ENCODE data around the gene CEND1. TPM values are rescaled to one million over a fixed set of nuclear protein-coding genes. Genes with fewer than 3 reads are reported as not detected.

CEND1 gene
- total and polyA plus RNA-seq, 2 donors from 2014 or later: 0.16 to 3.6 TPM

DNA sequence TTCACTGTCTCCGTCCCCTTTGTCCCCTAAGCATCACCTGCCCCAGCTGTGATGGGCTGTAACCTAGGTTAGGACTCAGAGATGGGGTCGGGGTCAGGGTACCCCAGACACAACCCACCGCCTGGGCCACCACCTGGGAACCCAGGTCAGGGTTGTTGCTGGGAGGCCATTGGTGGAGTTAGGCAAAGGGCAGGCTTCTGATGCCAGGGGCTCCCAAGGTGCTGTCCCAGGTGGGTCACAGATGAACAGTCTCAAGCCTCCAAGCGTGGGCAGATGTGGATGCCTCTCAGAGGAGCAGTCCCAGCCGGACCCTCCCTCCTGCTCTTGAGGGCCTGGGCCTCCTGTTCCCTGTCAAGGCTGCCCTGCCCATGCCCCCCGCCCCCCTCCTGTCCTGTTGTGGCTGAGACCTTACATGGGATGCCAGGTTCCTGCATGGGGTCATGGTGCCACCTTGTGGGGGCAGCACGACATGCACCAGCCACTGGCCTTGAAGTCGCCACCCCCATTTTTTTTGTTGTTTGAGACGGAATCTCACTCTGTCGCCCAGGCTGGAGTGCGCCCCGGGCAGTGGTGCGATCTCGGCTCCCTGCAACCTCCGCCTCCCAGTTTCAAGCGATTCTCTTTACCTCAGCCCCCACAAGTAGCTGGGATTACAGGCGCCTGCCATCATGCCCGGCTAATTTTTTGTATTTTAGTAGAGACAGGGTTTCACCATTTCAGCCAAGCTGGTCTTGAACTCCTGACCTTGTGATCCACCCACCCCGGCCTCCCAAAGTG is 24.7 kb downstream of the CEND1 start:
- peaks cover 0 to 29% (median 14%) of the 10 kb centered on the region in 3 donors for H3K36me3 ChIP-seq (ENCODE audit: control insufficient read depth in 2 of 3, insufficient read depth in 3 of 3, low read length in 3 of 3)
- intact Hi-C loops (cut with DNase I): no loop called here
- no peaks in the 10 kb centered on the region for H3K9me3 ChIP-seq (ENCODE audit: control insufficient read depth in 2 of 3, insufficient read depth in 1 of 3, low read length in 3 of 3)
- no peak overlapping the region for H3K27ac ChIP-seq (ENCODE audit: low read depth in 2 of 2, low read length in 2 of 2)
- TF ChIP-seq, protein P1, sequence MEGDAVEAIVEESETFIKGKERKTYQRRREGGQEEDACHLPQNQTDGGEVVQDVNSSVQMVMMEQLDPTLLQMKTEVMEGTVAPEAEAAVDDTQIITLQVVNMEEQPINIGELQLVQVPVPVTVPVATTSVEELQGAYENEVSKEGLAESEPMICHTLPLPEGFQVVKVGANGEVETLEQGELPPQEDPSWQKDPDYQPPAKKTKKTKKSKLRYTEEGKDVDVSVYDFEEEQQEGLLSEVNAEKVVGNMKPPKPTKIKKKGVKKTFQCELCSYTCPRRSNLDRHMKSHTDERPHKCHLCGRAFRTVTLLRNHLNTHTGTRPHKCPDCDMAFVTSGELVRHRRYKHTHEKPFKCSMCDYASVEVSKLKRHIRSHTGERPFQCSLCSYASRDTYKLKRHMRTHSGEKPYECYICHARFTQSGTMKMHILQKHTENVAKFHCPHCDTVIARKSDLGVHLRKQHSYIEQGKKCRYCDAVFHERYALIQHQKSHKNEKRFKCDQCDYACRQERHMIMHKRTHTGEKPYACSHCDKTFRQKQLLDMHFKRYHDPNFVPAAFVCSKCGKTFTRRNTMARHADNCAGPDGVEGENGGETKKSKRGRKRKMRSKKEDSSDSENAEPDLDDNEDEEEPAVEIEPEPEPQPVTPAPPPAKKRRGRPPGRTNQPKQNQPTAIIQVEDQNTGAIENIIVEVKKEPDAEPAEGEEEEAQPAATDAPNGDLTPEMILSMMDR (IDR thresholded peaks at IDR 0.05; ENCODE audit: borderline replicate concordance, extremely low read depth, insufficient read depth): peak; percentile 73
- H3K4me3 ChIP-seq (ENCODE audit: low read length in 3 of 3): no peak overlapping the region
- H3K9ac ChIP-seq (ENCODE audit: low read length in 3 of 3): no peak overlapping the region
- FAIRE-seq (no peak), DNase-seq (peak; percentile 59 to 85 (median 74))
- no peaks in the 10 kb centered on the region for H3K27me3 ChIP-seq (ENCODE audit: control insufficient read depth, insufficient read depth, low read length)
- H3K4me1 ChIP-seq (ENCODE audit: control insufficient read depth in 2 of 3, insufficient read depth in 2 of 3, low read depth in 1 of 3, low read length in 3 of 3): peaks cover 0 to 2% (median 0%) of the 10 kb centered on the region in 3 donors

DNA sequence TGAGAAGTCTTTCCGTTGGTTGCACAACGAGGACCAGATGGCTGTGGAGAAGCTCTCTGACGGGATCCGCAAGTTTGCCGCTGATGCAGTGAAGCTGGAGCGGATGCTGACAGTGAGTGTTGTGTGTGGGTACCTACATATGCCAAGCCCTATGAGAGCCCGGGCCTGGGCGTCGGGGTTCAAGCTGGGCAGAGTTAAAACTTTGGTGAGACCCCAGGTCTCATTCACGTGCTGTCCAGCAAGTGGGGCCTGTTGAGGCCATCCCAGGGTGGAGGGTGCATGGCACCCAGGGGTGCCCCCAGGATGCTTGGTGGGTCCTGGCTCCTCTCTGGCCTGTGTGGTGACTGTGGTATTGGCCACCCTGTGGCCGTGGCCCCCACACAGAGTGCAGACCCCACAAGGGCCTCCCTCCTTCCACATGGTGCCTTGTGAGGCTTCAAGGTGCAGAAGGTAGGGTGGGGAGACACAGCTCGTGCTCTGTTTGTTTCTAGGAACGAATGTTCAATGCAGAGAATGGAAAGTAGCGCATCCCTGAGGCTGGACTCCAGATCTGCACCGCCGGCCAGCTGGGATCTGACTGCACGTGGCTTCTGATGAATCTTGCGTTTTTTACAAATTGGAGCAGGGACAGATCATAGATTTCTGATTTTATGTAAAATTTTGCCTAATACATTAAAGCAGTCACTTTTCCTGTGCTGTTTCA is 25.4 kb downstream of the CEND1 start:
- FAIRE-seq (no peak), DNase-seq (peak in 1 of 5 donors; percentile 68)
- Histone ChIP-seq H3K36me3 (ENCODE audit: control insufficient read depth in 2 of 3, insufficient read depth in 3 of 3, low read length in 3 of 3) (peaks cover 0 to 36% (median 18%) of the 10 kb centered on the region in 3 donors), H3K9me3 (ENCODE audit: control insufficient read depth in 2 of 3, insufficient read depth in 1 of 3, low read length in 3 of 3) (no peaks in the 10 kb centered on the region), H3K9ac (ENCODE audit: low read length in 3 of 3) (no peak overlapping the region), H3K27ac (ENCODE audit: low read depth in 2 of 2, low read length in 2 of 2) (no peak overlapping the region), H3K27me3 (ENCODE audit: control insufficient read depth, insufficient read depth, low read length) (no peaks in the 10 kb centered on the region), H3K4me3 (ENCODE audit: low read length in 3 of 3) (no peak overlapping the region), H3K4me1 (ENCODE audit: control insufficient read depth in 2 of 3, insufficient read depth in 2 of 3, low read depth in 1 of 3, low read length in 3 of 3) (peaks cover 0 to 2% (median 0%) of the 10 kb centered on the region in 3 donors)
- intact Hi-C loops (cut with DNase I): no loop called here
- TF ChIP-seq, protein P1 (IDR thresholded peaks at IDR 0.05; ENCODE audit: borderline replicate concordance, extremely low read depth, insufficient read depth): no peak

DNA sequence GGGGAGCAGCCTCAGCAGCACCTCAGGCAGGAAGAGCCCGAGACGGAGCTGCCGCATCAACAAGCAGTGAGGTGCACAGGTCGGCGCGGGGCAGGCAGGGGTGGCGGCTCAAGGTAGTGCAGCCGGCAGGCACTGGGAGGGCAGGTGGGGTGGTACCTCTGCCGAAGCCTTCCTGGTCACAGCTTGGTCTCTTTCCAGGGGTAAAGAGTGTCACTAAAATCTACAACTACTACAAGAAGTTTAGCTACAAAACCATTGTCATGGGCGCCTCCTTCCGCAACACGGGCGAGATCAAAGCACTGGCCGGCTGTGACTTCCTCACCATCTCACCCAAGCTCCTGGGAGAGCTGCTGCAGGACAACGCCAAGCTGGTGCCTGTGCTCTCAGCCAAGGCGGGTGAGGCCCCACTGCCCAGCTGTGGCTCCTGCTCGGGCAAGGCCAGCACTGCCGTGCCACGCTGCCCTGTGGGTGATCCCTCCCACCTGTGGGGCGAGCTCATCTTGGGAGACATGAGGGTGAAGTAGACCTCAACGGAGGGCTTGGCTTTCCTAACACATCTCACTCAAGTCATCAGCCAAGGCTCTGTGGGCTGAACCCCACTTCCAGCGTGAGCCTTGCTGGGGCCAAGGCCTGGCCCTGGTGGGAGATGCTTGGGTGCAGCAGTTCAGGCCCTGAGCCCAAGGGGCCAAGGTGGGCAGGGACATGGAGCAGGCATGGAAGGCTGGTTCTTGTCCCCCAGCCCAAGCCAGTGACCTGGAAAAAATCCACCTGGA is 26.2 kb downstream of the CEND1 start:
- peak in 1 of 5 donors; percentile 75 for DNase-seq
- H3K36me3 ChIP-seq (ENCODE audit: control insufficient read depth in 2 of 3, insufficient read depth in 3 of 3, low read length in 3 of 3): peaks cover 0 to 36% (median 19%) of the 10 kb centered on the region in 3 donors
- H3K27ac ChIP-seq (ENCODE audit: low read depth in 2 of 2, low read length in 2 of 2): no peak overlapping the region
- no peak overlapping the region for H3K9ac ChIP-seq (ENCODE audit: low read length in 3 of 3)
- no peak for FAIRE-seq
- no peaks in the 10 kb centered on the region for H3K9me3 ChIP-seq (ENCODE audit: control insufficient read depth in 2 of 3, insufficient read depth in 1 of 3, low read length in 3 of 3)
- no peak overlapping the region for H3K4me3 ChIP-seq (ENCODE audit: low read length in 3 of 3)
- TF ChIP-seq, protein P1 (IDR thresholded peaks at IDR 0.05; ENCODE audit: borderline replicate concordance, extremely low read depth, insufficient read depth): no peak
- H3K4me1 ChIP-seq (ENCODE audit: control insufficient read depth in 2 of 3, insufficient read depth in 2 of 3, low read depth in 1 of 3, low read length in 3 of 3): peaks cover 0 to 2% (median 0%) of the 10 kb centered on the region in 3 donors
- intact Hi-C loops (cut with DNase I): no loop called here
- H3K27me3 ChIP-seq (ENCODE audit: control insufficient read depth, insufficient read depth, low read length): no peaks in the 10 kb centered on the region

All from kidney (tissue), 14 donors.